ENCODE results near the gene PA2G4. TPM values are rescaled to one million over a fixed set of nuclear protein-coding genes. Genes with fewer than 3 reads are reported as not detected.
"Not testable (repeated sequence)": the region's sequence is repeated elsewhere in the genome, so short reads cannot be mapped to it uniquely, and the experiment has no call there.

The PA2G4 gene
- total RNA-seq, 5 donors from 2014 or later (not counting 1 experiment from before 2014, with no cell fraction given) = 67.5 to 113 (median 104) TPM

- not testable (repeated sequence) for H3K27me3 Mint-ChIP-seq; H3K9me3 ChIP-seq; DNase-seq; H3K27me3 ChIP-seq (replicated peaks in 1 of 2; ENCODE audit: control insufficient read depth in 2 of 2, extremely low read depth in 1 of 2, insufficient read depth in 2 of 2, low read length in 1 of 2); H3K9me3 Mint-ChIP-seq; ATAC-seq (replicated peaks in 1 of 4)
- Histone ChIP-seq H3K4me1 (ENCODE audit: control insufficient read depth in 1 of 2, extremely low read depth in 1 of 2, insufficient read depth in 2 of 2, low read length in 2 of 2) (peaks cover 11 to 29% of the 10 kb centered on the region in 2 experiments), H3K27ac (ENCODE audit: low read length) (peak overlapping the region; percentile 92), H3K4me3 (ENCODE audit: control insufficient read depth in 1 of 2, extremely low read depth in 1 of 2, low read length in 1 of 2) (peak overlapping the region; percentile 75 to 94), H3K36me3 (ENCODE audit: control insufficient read depth in 2 of 2, extremely low read depth in 1 of 2, insufficient read depth in 1 of 2, low read length in 1 of 2) (peaks cover 7 to 39% of the 10 kb centered on the region in 2 donors)
- Mint-ChIP-seq H3K36me3 (peaks cover 29% of the 10 kb centered on the region), H3K4me3 (peak overlapping the region; percentile 94 to 99 (median 94)), H3K4me1 (peaks cover 34 to 39% (median 35%) of the 10 kb centered on the region in 3 donors), H3K27ac (peak overlapping the region; percentile 97 to 98)
- 0% methylated on average over 4 of the region's 16 CpGs for WGBS (ENCODE audit: insufficient coverage)
- ChIA-PET POLR2A (interaction anchor here (0.6 to 3.5 kb wide), 14 partner anchors 10 to 343 kb away, joined by 3 to 33 read pairs (median 5); partner anchors contain the start of genes ESYT1 (in 1 of the 2), MYL6 (in 1 of the 2), PA2G4 (in 1 of the 2) and RAB5B (in 1 of the 2)), CTCF (interaction anchor here (0.6 to 4.4 kb wide), 12 partner anchors 10 to 332 kb away, joined by 3 to 65 read pairs (median 6); partner anchors contain the start of genes CNPY2 (in 1 of the 2), ESYT1 (in 1 of the 2), MYL6B (in 1 of the 2) and PA2G4 (in 1 of the 2))
Observed at GRCh38 chr12:56117082-56117706, 12.8 kb downstream of the PA2G4 start.

- ChIA-PET CTCF (interaction anchor here (0.6 to 4.4 kb wide), 25 partner anchors 8 to 459 kb away, joined by 3 to 65 read pairs (median 4); partner anchors contain the start of genes SMARCC2 (in 2 of the 2), CNPY2 (in 1 of the 2), ESYT1 (in 1 of the 2) and MYL6B (in 1 of the 2)), POLR2A (interaction anchor here (0.5 to 3.5 kb wide), 13 partner anchors 10 to 220 kb away, joined by 3 to 33 read pairs (median 6); partner anchors contain the start of genes ESYT1 (in 2 of the 2), IL23A (in 1 of the 2), RAB5B (in 1 of the 2) and RNF41 (in 1 of the 2))
- peak within 1 kb of the TSS; percentile 97 to 98 for H3K27ac Mint-ChIP-seq
- Histone ChIP-seq H3K36me3 (ENCODE audit: control insufficient read depth in 2 of 2, extremely low read depth in 1 of 2, insufficient read depth in 1 of 2, low read length in 1 of 2) (peaks cover 7 to 31% of the 10 kb centered on the region in 2 donors), H3K4me1 (ENCODE audit: control insufficient read depth in 1 of 2, extremely low read depth in 1 of 2, insufficient read depth in 2 of 2, low read length in 2 of 2) (peaks cover 11 to 29% of the 10 kb centered on the region in 2 experiments), H3K27me3 (replicated peaks in 1 of 2; ENCODE audit: control insufficient read depth in 2 of 2, extremely low read depth in 1 of 2, insufficient read depth in 2 of 2, low read length in 1 of 2) (no peaks in the 10 kb centered on the region), H3K4me3 (ENCODE audit: control insufficient read depth in 1 of 2, extremely low read depth in 1 of 2, low read length in 1 of 2) (peak within 1 kb of the TSS; percentile 79 to 94), H3K27ac (ENCODE audit: low read length) (peak within 1 kb of the TSS; percentile 92), H3K9me3 (no peaks in the 10 kb centered on the region)
- H3K27me3 Mint-ChIP-seq = no peaks in the 10 kb centered on the region
- peak within 1 kb of the TSS; percentile 94 to 99 (median 94) for H3K4me3 Mint-ChIP-seq
- H3K4me1 Mint-ChIP-seq = peaks cover 34 to 39% (median 37%) of the 10 kb centered on the region in 3 donors
- no peaks in the 10 kb centered on the region for H3K9me3 Mint-ChIP-seq
- 1% methylated on average over 56 of the region's 61 CpGs for WGBS (ENCODE audit: insufficient coverage)
- ATAC-seq (replicated peaks in 1 of 4) (peak; percentile 76 to 79 (median 76)), DNase-seq (peak; percentile 87 to 99 (median 96))
- H3K36me3 Mint-ChIP-seq = peaks cover 30% of the 10 kb centered on the region
Observed at GRCh38 chr12:56117778-56118687, 13.7 kb downstream of the PA2G4 start, which contains the start of gene ZC3H10. ZC3H10 (plus strand) TSS chr12:56118266; CDS start chr12:56120563, 2,297 bp downstream.

DNA sequence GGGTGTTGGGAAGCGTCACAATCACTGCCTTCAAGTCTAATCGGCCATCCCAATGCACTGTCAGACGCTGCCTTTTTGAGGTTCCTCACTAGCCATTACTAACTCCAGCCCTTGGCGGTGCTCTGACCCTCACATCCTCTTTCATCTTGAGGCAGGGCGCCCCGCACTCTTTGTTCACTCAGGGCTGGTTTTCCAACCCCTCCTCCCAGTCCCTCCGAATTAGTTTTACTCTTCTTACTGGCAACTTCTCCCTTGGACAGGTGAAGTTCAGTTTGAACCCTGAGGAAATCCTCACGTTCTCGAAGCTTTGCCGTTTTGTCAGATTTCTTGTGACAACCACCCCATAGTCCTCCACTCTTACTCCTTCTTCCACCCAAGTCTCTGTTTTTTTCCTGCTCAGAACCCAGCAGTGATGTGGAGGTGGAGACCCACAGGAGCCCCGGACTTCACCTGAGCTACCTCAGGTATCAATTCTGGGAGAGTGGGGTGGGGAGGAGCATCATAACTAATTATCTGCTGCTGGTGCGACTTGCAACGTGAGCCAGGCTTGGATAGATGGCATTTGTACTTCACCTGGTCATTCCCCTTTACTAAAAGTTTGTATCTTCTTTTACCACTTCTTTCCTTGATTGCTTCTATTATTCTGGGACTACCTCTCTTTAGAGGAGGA, 14.5 kb downstream of the PA2G4 start:
- Mint-ChIP-seq H3K27ac (peak overlapping the region; percentile 94 to 97), H3K4me1 (peaks cover 37 to 43% (median 40%) of the 10 kb centered on the region in 3 donors), H3K4me3 (peak overlapping the region; percentile 94 to 99 (median 94)), H3K36me3 (peaks cover 24% of the 10 kb centered on the region), H3K27me3 (no peaks in the 10 kb centered on the region), H3K9me3 (no peaks in the 10 kb centered on the region)
- no peak for DNase-seq
- no peak for ATAC-seq (replicated peaks in 1 of 4)
- Histone ChIP-seq H3K4me3 (ENCODE audit: control insufficient read depth in 1 of 2, extremely low read depth in 1 of 2, low read length in 1 of 2) (peak overlapping the region; percentile 77 to 79), H3K27ac (ENCODE audit: low read length) (peak overlapping the region; percentile 86), H3K9me3 (no peaks in the 10 kb centered on the region), H3K36me3 (ENCODE audit: control insufficient read depth in 2 of 2, extremely low read depth in 1 of 2, insufficient read depth in 1 of 2, low read length in 1 of 2) (peaks cover 7 to 23% of the 10 kb centered on the region in 2 donors), H3K4me1 (ENCODE audit: control insufficient read depth in 1 of 2, extremely low read depth in 1 of 2, insufficient read depth in 2 of 2, low read length in 2 of 2) (peaks cover 11 to 29% of the 10 kb centered on the region in 2 experiments), H3K27me3 (replicated peaks in 1 of 2; ENCODE audit: control insufficient read depth in 2 of 2, extremely low read depth in 1 of 2, insufficient read depth in 2 of 2, low read length in 1 of 2) (no peaks in the 10 kb centered on the region)
- ChIA-PET POLR2A (interaction anchor here (0.6 to 3.5 kb wide), 9 partner anchors 9 to 220 kb away, joined by 3 to 33 read pairs (median 7); partner anchors contain the start of genes ESYT1 (in 2 of the 2), CNPY2 (in 1 of the 2), IL23A (in 1 of the 2) and RNF41 (in 1 of the 2)), CTCF (interaction anchor here (0.6 to 4.4 kb wide), 23 partner anchors 8 to 458 kb away, joined by 3 to 65 read pairs (median 4); partner anchors contain the start of genes SMARCC2 (in 2 of the 2), ANKRD52 (in 1 of the 2), CNPY2 (in 1 of the 2) and ESYT1 (in 1 of the 2))
- WGBS (ENCODE audit: insufficient coverage) = 8% methylated on average over 8 of the region's 13 CpGs

DNA sequence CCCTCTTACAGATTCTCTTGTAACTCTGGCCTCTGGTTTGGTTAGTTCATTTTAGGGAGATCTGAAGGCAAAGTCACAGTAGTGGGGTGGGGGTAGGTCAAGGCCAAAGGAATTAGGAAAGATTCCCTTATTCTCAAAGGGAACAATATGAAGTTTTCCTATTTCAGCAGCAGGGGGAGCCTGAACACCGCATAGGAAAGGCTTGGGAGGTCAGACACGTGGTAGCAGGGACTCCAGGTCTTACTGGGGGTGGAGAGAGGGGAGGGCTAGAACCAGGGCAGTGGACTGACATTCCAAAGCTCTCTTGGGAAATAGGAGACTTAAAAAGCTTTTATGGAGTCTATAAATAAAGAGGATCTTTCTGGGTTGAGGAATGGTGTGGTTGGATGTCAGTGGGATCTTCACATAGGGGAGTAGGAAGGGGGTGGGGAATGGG, 15.0 kb downstream of the PA2G4 start:
- Histone ChIP-seq H3K9me3 (no peaks in the 10 kb centered on the region), H3K4me3 (ENCODE audit: control insufficient read depth in 1 of 2, extremely low read depth in 1 of 2, low read length in 1 of 2) (no peak overlapping the region), H3K27me3 (replicated peaks in 1 of 2; ENCODE audit: control insufficient read depth in 2 of 2, extremely low read depth in 1 of 2, insufficient read depth in 2 of 2, low read length in 1 of 2) (no peaks in the 10 kb centered on the region), H3K4me1 (ENCODE audit: control insufficient read depth in 1 of 2, extremely low read depth in 1 of 2, insufficient read depth in 2 of 2, low read length in 2 of 2) (peaks cover 11 to 29% of the 10 kb centered on the region in 2 experiments), H3K27ac (ENCODE audit: low read length) (peak overlapping the region; percentile 86), H3K36me3 (ENCODE audit: control insufficient read depth in 2 of 2, extremely low read depth in 1 of 2, insufficient read depth in 1 of 2, low read length in 1 of 2) (peaks cover 7 to 23% of the 10 kb centered on the region in 2 donors)
- Mint-ChIP-seq H3K36me3 (peaks cover 22% of the 10 kb centered on the region), H3K4me3 (peak overlapping the region; percentile 94 to 99 (median 94)), H3K4me1 (peaks cover 42 to 47% (median 46%) of the 10 kb centered on the region in 3 donors), H3K9me3 (no peaks in the 10 kb centered on the region), H3K27me3 (no peaks in the 10 kb centered on the region), H3K27ac (peak overlapping the region; percentile 94 to 97)
- ATAC-seq (replicated peaks in 1 of 4) = no peak
- whole genome bisulfite sequencing (ENCODE audit: insufficient coverage) = 0% methylated on average over 2 of the region's 2 CpGs
- POLR2A ChIA-PET = interaction anchor here (0.6 to 3.5 kb wide), 3 partner anchors 8 to 212 kb away, joined by 3 to 33 read pairs (median 3); partner anchors contain the start of genes CNPY2 (in 1 of the 2) and ESYT1 (in 1 of the 2)
- peak in 30 of 35 experiments; percentile 26 to 81 (median 44) for DNase-seq
- CTCF ChIA-PET = interaction anchor here (0.5 to 4.4 kb wide), 16 partner anchors 8 to 345 kb away, joined by 3 to 65 read pairs (median 5); partner anchors contain the start of genes SMARCC2 (in 2 of the 2), ANKRD52 (in 1 of the 2), ESYT1 (in 1 of the 2) and PA2G4 (in 1 of the 2)

DNA sequence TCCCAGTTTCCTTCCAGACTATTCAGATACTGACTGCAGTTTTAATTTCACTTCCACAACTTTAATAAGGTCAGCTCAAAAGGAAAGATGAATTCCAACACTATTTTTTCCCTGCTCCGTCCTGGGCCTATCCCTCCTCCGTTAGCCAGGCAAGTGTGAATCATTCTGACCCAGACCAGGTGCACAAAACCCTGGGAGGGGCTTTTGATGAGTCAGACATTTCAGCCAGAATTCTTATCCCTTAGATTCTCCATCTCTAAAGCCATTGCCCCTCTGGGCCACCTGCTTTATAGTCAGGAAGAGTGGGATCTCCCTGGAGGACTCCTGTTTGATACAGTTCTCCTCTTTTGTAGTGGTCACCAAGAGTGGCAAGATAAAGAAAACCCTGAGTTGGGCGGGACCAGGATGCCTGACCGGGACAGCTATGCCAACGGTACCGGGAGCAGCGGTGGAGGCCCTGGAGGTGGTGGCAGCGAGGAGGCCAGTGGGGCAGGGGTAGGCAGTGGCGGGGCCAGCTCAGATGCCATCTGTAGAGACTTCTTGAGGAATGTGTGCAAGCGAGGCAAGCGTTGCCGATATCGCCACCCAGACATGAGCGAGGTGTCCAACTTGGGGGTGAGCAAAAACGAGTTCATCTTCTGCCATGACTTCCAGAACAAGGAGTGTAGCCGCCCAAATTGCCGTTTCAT, 15.9 kb downstream of the PA2G4 start:
- H3K4me3 ChIP-seq (ENCODE audit: control insufficient read depth in 1 of 2, extremely low read depth in 1 of 2, low read length in 1 of 2) = no peak overlapping the region
- no peaks in the 10 kb centered on the region for H3K9me3 Mint-ChIP-seq
- H3K27me3 Mint-ChIP-seq = no peaks in the 10 kb centered on the region
- H3K36me3 ChIP-seq (ENCODE audit: control insufficient read depth in 2 of 2, extremely low read depth in 1 of 2, insufficient read depth in 1 of 2, low read length in 1 of 2) = peaks cover 7 to 23% of the 10 kb centered on the region in 2 donors
- peaks cover 12 to 31% of the 10 kb centered on the region in 2 experiments for H3K4me1 ChIP-seq (ENCODE audit: control insufficient read depth in 1 of 2, extremely low read depth in 1 of 2, insufficient read depth in 2 of 2, low read length in 2 of 2)
- H3K27ac Mint-ChIP-seq = no peak overlapping the region
- no peaks in the 10 kb centered on the region for H3K9me3 ChIP-seq
- ChIA-PET POLR2A (interaction anchor here in 1 of 2 donors (3.5 kb wide), 1 partner anchor 7 kb away, joined by 33 read pairs; the partner anchor contains the start of gene ESYT1), CTCF (interaction anchor here (0.5 to 4.4 kb wide), 11 partner anchors 7 to 240 kb away, joined by 3 to 65 read pairs (median 3); partner anchors contain the start of genes SMARCC2 (in 2 of the 2), ANKRD52 (in 1 of the 2), ESYT1 (in 1 of the 2) and RNF41 (in 1 of the 2))
- no peak overlapping the region for H3K27ac ChIP-seq (ENCODE audit: low read length)
- ATAC-seq (replicated peaks in 1 of 4) (no peak), DNase-seq (no peak)
- H3K27me3 ChIP-seq (replicated peaks in 1 of 2; ENCODE audit: control insufficient read depth in 2 of 2, extremely low read depth in 1 of 2, insufficient read depth in 2 of 2, low read length in 1 of 2) = no peaks in the 10 kb centered on the region
- H3K4me3 Mint-ChIP-seq = no peak overlapping the region
- H3K4me1 Mint-ChIP-seq = peaks cover 44 to 50% (median 47%) of the 10 kb centered on the region in 3 donors
- peaks cover 22% of the 10 kb centered on the region for H3K36me3 Mint-ChIP-seq
- WGBS (ENCODE audit: insufficient coverage) = 99% methylated on average over 14 of the region's 17 CpGs

All from T-cell (primary cell).